ENCODE results near the gene NKX6-2. TPM values are rescaled to one million over a fixed set of nuclear protein-coding genes. Genes with fewer than 3 reads are reported as not detected.
"Not testable (repeated sequence)": the region's sequence is repeated elsewhere in the genome, so short reads cannot be mapped to it uniquely, and the experiment has no call there.

NKX6-2 gene
- total RNA-seq, 1 experiment from 2014 or later, result not detected

GRCh38 chr10:132797986-132798385 lies 12.0 kb upstream of the NKX6-2 start:
- DNase-seq (ENCODE audit: low spot score), result not testable (repeated sequence)

- no peak for DNase-seq (ENCODE audit: low spot score)
These were observed 10.9 kb upstream of the NKX6-2 start for GRCh38 chr10:132796846-132797245.

- DNase-seq (ENCODE audit: low spot score), result no peak
These were observed 8.2 kb upstream of the NKX6-2 start for GRCh38 chr10:132793871-132794849.

- no peak for DNase-seq (ENCODE audit: low spot score)
These were observed 7.3 kb upstream of the NKX6-2 start for GRCh38 chr10:132793213-132793612.

GRCh38 chr10:132792796-132793195 lies 6.8 kb upstream of the NKX6-2 start:
- DNase-seq (ENCODE audit: low spot score), result no peak

GRCh38 chr10:132792099-132792498 lies 6.2 kb upstream of the NKX6-2 start:
- not testable (repeated sequence) for DNase-seq (ENCODE audit: low spot score)

- DNase-seq (ENCODE audit: low spot score), result no peak
These were observed 5.2 kb upstream of the NKX6-2 start for GRCh38 chr10:132790934-132791829.

GRCh38 chr10:132790470-132790869 lies 4.5 kb upstream of the NKX6-2 start:
- DNase-seq (ENCODE audit: low spot score), result no peak

- no peak for DNase-seq (ENCODE audit: low spot score)
These were observed 3.8 kb upstream of the NKX6-2 start for GRCh38 chr10:132789659-132790148.

GRCh38 chr10:132788831-132789219 lies 2.9 kb upstream of the NKX6-2 start:
- no peak for DNase-seq (ENCODE audit: low spot score)

GRCh38 chr10:132788180-132788830 lies 2.4 kb upstream of the NKX6-2 start:
- no peak for DNase-seq (ENCODE audit: low spot score)

- DNase-seq (ENCODE audit: low spot score), result no peak
These were observed 1.7 kb upstream of the NKX6-2 start for GRCh38 chr10:132787495-132788179.

- DNase-seq (ENCODE audit: low spot score), result no peak
These were observed 1.0 kb upstream of the NKX6-2 start for GRCh38 chr10:132786884-132787494.

GRCh38 chr10:132786476-132786883 lies 533 bp upstream of the NKX6-2 start:
- DNase-seq (ENCODE audit: low spot score), result no peak

GRCh38 chr10:132784866-132785722 lies 853 bp downstream of the NKX6-2 start:
- DNase-seq (ENCODE audit: low spot score), result no peak

- DNase-seq (ENCODE audit: low spot score), result no peak
These were observed 1.7 kb downstream of the NKX6-2 start for GRCh38 chr10:132783940-132784865.

- DNase-seq (ENCODE audit: low spot score), result no peak
These were observed 2.6 kb downstream of the NKX6-2 start for GRCh38 chr10:132783165-132783939.

GRCh38 chr10:132781556-132781955 lies 4.4 kb downstream of the NKX6-2 start:
- DNase-seq (ENCODE audit: low spot score), result no peak
